HepG2 (cell line): ENCODE results near the gene TM4SF20.

ENCODE experiments used
- CBFB ChIP-seq: sonication (generic); formaldehyde crosslinking; IDR thresholded peaks from 2 replicates; pipeline ENCODE4 v1.4.0; 2020; ENCODE audit warnings: missing genetic modification reagents
- CEBPB ChIP-seq: IDR thresholded peaks from 2 replicates; pipeline ENCODE4 v1.6.1; 2011; ENCODE audit warnings: low read depth, low read length, improper control_type of control experiment, borderline replicate concordance
- ELF4 ChIP-seq: sonication (generic); formaldehyde crosslinking; IDR thresholded peaks from 2 replicates; pipeline ENCODE4 v1.5.0; 2020; ENCODE audit warnings: missing genetic modification reagents, mild to moderate bottlenecking, moderate library complexity, borderline replicate concordance
- HDAC1 ChIP-seq: sonication (generic); formaldehyde crosslinking; IDR thresholded peaks from 2 replicates; pipeline ENCODE4 v1.5.1; 2020; ENCODE audit warnings: mild to moderate bottlenecking, missing genetic modification reagents
- MAFG ChIP-seq: sonication (generic); formaldehyde crosslinking; IDR thresholded peaks from 2 replicates; pipeline ENCODE4 v1.5.1; 2020; ENCODE audit warnings: mild to moderate bottlenecking, missing genetic modification reagents
- POLR2AphosphoS5 ChIP-seq: IDR thresholded peaks from 2 replicates; pipeline ENCODE4 v1.6.1; 2012; ENCODE audit warnings: low read depth, low read length
- RELA ChIP-seq: sonication (generic); formaldehyde crosslinking; IDR thresholded peaks from 2 replicates; pipeline ENCODE4 v1.4.0; 2020; ENCODE audit warnings: missing genetic modification reagents
- TEAD3 ChIP-seq: optimal IDR thresholded peaks from 2 replicates; pipeline ENCODE3; 2016; ENCODE audit warnings: borderline replicate concordance
- TOE1 ChIP-seq: sonication (generic); formaldehyde crosslinking; IDR thresholded peaks from 2 replicates; pipeline ENCODE4 v1.4.0; 2020; ENCODE audit warnings: mild to moderate bottlenecking, missing genetic modification reagents
- ZKSCAN1 ChIP-seq: fragments of 150-350 bp; IDR thresholded peaks from 2 replicates; pipeline ENCODE4 v1.6.1; 2014; ENCODE audit warnings: low read length
- ZMAT3 ChIP-seq: sonication (generic); formaldehyde crosslinking; conservative IDR thresholded peaks from 2 replicates; pipeline ENCODE4 v1.7.0; 2021; ENCODE audit warnings: missing genetic modification reagents
- TF ChIP-seq, protein P1 (sequence below): sonication (generic); formaldehyde crosslinking; IDR thresholded peaks from 2 replicates; pipeline ENCODE4 v1.4.0; 2020; ENCODE audit warnings: mild to moderate bottlenecking, missing genetic modification reagents
- TF ChIP-seq, protein P2 (sequence below): sonication (generic); formaldehyde crosslinking; IDR thresholded peaks from 2 replicates; pipeline ENCODE4 v1.4.0; 2020; ENCODE audit warnings: missing genetic modification reagents
- TF ChIP-seq, protein P3 (sequence below): sonication (generic); formaldehyde crosslinking; IDR thresholded peaks from 2 replicates; pipeline ENCODE4 v1.5.0; 2020; ENCODE audit warnings: mild to moderate bottlenecking, missing genetic modification reagents, moderate library complexity

DNA sequence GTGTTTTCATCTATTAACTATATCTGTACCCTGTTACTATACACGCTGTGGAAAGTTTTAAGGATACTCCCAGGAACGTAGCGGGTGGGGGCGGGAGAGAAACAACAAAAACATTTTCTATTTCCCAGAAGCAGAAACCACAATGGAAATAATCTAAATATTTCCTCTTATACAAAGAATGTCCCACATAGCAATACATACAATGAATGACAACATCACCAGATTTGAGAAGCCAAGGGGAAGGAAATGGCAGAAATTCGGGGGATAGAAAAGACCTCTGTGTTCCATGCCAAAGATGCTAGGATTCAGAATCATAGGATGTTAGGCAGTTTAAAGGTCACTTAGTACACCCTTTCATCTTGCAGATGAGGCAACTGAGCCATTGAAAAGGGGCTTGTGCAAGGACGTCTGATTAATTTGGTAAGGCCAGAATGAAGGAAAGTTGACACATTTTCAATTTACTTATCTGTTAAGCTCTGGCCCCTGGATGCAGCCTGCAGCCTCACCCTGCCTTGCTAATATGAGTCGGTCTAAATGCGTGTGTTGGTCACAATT lies 49.7 kb upstream of the TM4SF20 start:
- TF ChIP-seq TEAD3, result peak; percentile 20
- TF ChIP-seq, protein P1, sequence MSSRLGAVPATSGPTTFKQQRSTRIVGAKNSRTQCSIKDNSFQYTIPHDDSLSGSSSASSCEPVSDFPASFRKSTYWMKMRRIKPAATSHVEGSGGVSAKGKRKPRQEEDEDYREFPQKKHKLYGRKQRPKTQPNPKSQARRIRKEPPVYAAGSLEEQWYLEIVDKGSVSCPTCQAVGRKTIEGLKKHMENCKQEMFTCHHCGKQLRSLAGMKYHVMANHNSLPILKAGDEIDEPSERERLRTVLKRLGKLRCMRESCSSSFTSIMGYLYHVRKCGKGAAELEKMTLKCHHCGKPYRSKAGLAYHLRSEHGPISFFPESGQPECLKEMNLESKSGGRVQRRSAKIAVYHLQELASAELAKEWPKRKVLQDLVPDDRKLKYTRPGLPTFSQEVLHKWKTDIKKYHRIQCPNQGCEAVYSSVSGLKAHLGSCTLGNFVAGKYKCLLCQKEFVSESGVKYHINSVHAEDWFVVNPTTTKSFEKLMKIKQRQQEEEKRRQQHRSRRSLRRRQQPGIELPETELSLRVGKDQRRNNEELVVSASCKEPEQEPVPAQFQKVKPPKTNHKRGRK (CRISPR knock-in tag), result no peak
- no peak for TF ChIP-seq RELA (CRISPR knock-in tag)
- no peak for TF ChIP-seq HDAC1
- TF ChIP-seq, protein P2, sequence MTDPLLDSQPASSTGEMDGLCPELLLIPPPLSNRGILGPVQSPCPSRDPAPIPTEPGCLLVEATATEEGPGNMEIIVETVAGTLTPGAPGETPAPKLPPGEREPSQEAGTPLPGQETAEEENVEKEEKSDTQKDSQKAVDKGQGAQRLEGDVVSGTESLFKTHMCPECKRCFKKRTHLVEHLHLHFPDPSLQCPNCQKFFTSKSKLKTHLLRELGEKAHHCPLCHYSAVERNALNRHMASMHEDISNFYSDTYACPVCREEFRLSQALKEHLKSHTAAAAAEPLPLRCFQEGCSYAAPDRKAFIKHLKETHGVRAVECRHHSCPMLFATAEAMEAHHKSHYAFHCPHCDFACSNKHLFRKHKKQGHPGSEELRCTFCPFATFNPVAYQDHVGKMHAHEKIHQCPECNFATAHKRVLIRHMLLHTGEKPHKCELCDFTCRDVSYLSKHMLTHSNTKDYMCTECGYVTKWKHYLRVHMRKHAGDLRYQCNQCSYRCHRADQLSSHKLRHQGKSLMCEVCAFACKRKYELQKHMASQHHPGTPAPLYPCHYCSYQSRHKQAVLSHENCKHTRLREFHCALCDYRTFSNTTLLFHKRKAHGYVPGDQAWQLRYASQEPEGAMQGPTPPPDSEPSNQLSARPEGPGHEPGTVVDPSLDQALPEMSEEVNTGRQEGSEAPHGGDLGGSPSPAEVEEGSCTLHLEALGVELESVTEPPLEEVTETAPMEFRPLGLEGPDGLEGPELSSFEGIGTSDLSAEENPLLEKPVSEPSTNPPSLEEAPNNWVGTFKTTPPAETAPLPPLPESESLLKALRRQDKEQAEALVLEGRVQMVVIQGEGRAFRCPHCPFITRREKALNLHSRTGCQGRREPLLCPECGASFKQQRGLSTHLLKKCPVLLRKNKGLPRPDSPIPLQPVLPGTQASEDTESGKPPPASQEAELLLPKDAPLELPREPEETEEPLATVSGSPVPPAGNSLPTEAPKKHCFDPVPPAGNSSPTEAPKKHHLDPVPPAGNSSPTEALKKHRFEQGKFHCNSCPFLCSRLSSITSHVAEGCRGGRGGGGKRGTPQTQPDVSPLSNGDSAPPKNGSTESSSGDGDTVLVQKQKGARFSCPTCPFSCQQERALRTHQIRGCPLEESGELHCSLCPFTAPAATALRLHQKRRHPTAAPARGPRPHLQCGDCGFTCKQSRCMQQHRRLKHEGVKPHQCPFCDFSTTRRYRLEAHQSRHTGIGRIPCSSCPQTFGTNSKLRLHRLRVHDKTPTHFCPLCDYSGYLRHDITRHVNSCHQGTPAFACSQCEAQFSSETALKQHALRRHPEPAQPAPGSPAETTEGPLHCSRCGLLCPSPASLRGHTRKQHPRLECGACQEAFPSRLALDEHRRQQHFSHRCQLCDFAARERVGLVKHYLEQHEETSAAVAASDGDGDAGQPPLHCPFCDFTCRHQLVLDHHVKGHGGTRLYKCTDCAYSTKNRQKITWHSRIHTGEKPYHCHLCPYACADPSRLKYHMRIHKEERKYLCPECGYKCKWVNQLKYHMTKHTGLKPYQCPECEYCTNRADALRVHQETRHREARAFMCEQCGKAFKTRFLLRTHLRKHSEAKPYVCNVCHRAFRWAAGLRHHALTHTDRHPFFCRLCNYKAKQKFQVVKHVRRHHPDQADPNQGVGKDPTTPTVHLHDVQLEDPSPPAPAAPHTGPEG (CRISPR knock-in tag), result no peak
- TF ChIP-seq ELF4 (CRISPR knock-in tag), result no peak
- no peak for TF ChIP-seq POLR2AphosphoS5
- TF ChIP-seq TOE1, result no peak
- no peak for TF ChIP-seq ZMAT3 (CRISPR knock-in tag)
- TF ChIP-seq ZKSCAN1, result no peak
- TF ChIP-seq MAFG, result no peak
- TF ChIP-seq, protein P3, sequence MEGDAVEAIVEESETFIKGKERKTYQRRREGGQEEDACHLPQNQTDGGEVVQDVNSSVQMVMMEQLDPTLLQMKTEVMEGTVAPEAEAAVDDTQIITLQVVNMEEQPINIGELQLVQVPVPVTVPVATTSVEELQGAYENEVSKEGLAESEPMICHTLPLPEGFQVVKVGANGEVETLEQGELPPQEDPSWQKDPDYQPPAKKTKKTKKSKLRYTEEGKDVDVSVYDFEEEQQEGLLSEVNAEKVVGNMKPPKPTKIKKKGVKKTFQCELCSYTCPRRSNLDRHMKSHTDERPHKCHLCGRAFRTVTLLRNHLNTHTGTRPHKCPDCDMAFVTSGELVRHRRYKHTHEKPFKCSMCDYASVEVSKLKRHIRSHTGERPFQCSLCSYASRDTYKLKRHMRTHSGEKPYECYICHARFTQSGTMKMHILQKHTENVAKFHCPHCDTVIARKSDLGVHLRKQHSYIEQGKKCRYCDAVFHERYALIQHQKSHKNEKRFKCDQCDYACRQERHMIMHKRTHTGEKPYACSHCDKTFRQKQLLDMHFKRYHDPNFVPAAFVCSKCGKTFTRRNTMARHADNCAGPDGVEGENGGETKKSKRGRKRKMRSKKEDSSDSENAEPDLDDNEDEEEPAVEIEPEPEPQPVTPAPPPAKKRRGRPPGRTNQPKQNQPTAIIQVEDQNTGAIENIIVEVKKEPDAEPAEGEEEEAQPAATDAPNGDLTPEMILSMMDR, result no peak
- peak; percentile 91 for TF ChIP-seq CEBPB
- TF ChIP-seq CBFB, result no peak
